Neural progenitor cell (in vitro differentiated cells): ENCODE results near the gene RIPK4. TPM values are rescaled to one million over a fixed set of nuclear protein-coding genes. Genes with fewer than 3 reads are reported as not detected.

Experiments used
- DNase-seq: peaks from one replicate; pipeline ENCODE4 v3.0.0-alpha.2; 2016; ENCODE audit warnings: low spot score
- H2AFZ ChIP-seq: fragments of 200-600 bp; sonication (generic); replicated peaks from 2 replicates; pipeline ENCODE4 v1.6.1; 2016; ENCODE audit warnings: antibody characterized with exemption
- H3F3A ChIP-seq: fragments of 200-600 bp; sonication (generic); 2 replicates; pipeline ENCODE4 v1.6.1; 2016; ENCODE audit warnings: antibody characterized with exemption, low read depth
- H3K27ac ChIP-seq: fragments of 200-600 bp; sonication (generic); 2 replicates; pipeline ENCODE4 v1.5.1; 2016; ENCODE audit warnings: mild to moderate bottlenecking
- H3K27me3 ChIP-seq: fragments of 200-600 bp; sonication (generic); 2 replicates; pipeline ENCODE4 v1.6.1; 2016; ENCODE audit warnings: mild to moderate bottlenecking, moderate library complexity
- H3K36me3 ChIP-seq: fragments of 200-600 bp; sonication (generic); 2 replicates; pipeline ENCODE4 v1.5.1; 2016
- H3K4me1 ChIP-seq: fragments of 200-600 bp; sonication (generic); 2 replicates; pipeline ENCODE4 v1.6.1; 2016; ENCODE audit warnings: mixed run types
- H3K4me2 ChIP-seq: fragments of 200-600 bp; sonication (generic); 2 replicates; pipeline ENCODE4 v1.6.1; 2016
- H3K4me3 ChIP-seq: fragments of 200-600 bp; sonication (generic); 2 replicates; pipeline ENCODE4 v1.5.1; 2016
- H3K79me2 ChIP-seq: fragments of 200-600 bp; sonication (generic); 2 replicates; pipeline ENCODE4 v1.6.1; 2016; ENCODE audit warnings: low read depth
- H3K9ac ChIP-seq: fragments of 200-600 bp; sonication (generic); 2 replicates; pipeline ENCODE4 v1.6.1; 2016
- H3K9me3 ChIP-seq: fragments of 200-600 bp; sonication (generic); 2 replicates; pipeline ENCODE4 v1.5.1; 2016; ENCODE audit warnings: low read depth
- H4K20me1 ChIP-seq: fragments of 200-600 bp; sonication (generic); 2 replicates; pipeline ENCODE4 v1.6.1; 2016; ENCODE audit warnings: low read depth
- H3K27ac Mint-ChIP-seq: 3 replicates; pipeline ENCODE4 v1.8.0; 2021; ENCODE audit warnings: mixed read lengths
- H3K27me3 Mint-ChIP-seq: 2 replicates; pipeline ENCODE4 v1.8.0; 2022; ENCODE audit warnings: low read depth, mild to moderate bottlenecking, inconsistent platforms, moderate library complexity, mixed read lengths; ENCODE audit not compliant: insufficient read depth
- H3K36me3 Mint-ChIP-seq: 3 replicates; pipeline ENCODE4 v1.8.0; 2021; ENCODE audit warnings: mixed read lengths
- H3K4me1 Mint-ChIP-seq: 3 replicates; pipeline ENCODE4 v1.8.0; 2021; ENCODE audit warnings: mixed read lengths
- H3K4me3 Mint-ChIP-seq: 3 replicates; pipeline ENCODE4 v1.8.0; 2021; ENCODE audit warnings: mild to moderate bottlenecking, moderate library complexity, mixed read lengths
- H3K9me3 Mint-ChIP-seq: 3 replicates; pipeline ENCODE4 v1.8.0; 2020; ENCODE audit warnings: mixed read lengths
- CTCF ChIP-seq: fragments of 200-600 bp; sonication (generic); IDR thresholded peaks from 2 replicates; pipeline ENCODE4 v1.5.1; 2017; ENCODE audit warnings: antibody characterized with exemption, mild to moderate bottlenecking
- EZH2 ChIP-seq: fragments of 200-600 bp; sonication (generic); IDR thresholded peaks from 2 replicates; pipeline ENCODE4 v1.6.1; 2017; ENCODE audit warnings: antibody characterized with exemption, mild to moderate bottlenecking, moderate library complexity
- EZH2phosphoT487 ChIP-seq: fragments of 200-600 bp; sonication (generic); IDR thresholded peaks from 2 replicates; pipeline ENCODE4 v1.6.1; 2017; ENCODE audit warnings: antibody characterized with exemption
- total RNA-seq: library from RNA; depleted of rRNA; stranded (reverse); fragments of >200 nt; gene quantifications from 2 replicates; pipeline ENCODE4 v1.2.3, GENCODE V29; 2015; ENCODE audit warnings: low replicate concordance

The RIPK4 gene
- total RNA-seq, 1 donor from 2014 or later: 1.3 TPM

- Mint-ChIP-seq H3K27ac (no peak overlapping the region), H3K27me3 (peaks cover 6% of the 10 kb centered on the region), H3K4me3 (peak overlapping the region; percentile 44), H3K4me1 (peaks cover 24% of the 10 kb centered on the region), H3K36me3 (peaks cover 3% of the 10 kb centered on the region), H3K9me3 (peaks cover 2% of the 10 kb centered on the region)
- no peak overlapping the region for H3K9ac ChIP-seq
- no peaks in the 10 kb centered on the region for H3K36me3 ChIP-seq
- H3K4me1 ChIP-seq: peaks cover 12% of the 10 kb centered on the region
- no peak overlapping the region for H2AFZ ChIP-seq
- H3K4me2 ChIP-seq: peak overlapping the region; percentile 77
- no peaks in the 10 kb centered on the region for H3K9me3 ChIP-seq
- TF ChIP-seq EZH2phosphoT487 (no peak), EZH2 (no peak), CTCF (no peak)
- H4K20me1 ChIP-seq: no peaks in the 10 kb centered on the region
- no peak overlapping the region for H3K27ac ChIP-seq
- DNase-seq: no peak
- H3K4me3 ChIP-seq: no peak overlapping the region
- no peaks in the 10 kb centered on the region for H3K79me2 ChIP-seq
- H3F3A ChIP-seq: no peaks in the 10 kb centered on the region
- H3K27me3 ChIP-seq: peaks cover 11% of the 10 kb centered on the region
These were observed 55.3 kb downstream of the RIPK4 start for GRCh38 chr21:41711416-41712007.

- Mint-ChIP-seq H3K9me3 (peaks cover 2% of the 10 kb centered on the region), H3K4me1 (peaks cover 16% of the 10 kb centered on the region), H3K4me3 (no peak overlapping the region), H3K27ac (no peak overlapping the region), H3K27me3 (peaks cover 6% of the 10 kb centered on the region), H3K36me3 (peaks cover 3% of the 10 kb centered on the region)
- no peaks in the 10 kb centered on the region for H3K9me3 ChIP-seq
- DNase-seq: no peak
- no peak overlapping the region for H3K27ac ChIP-seq
- H2AFZ ChIP-seq: no peak overlapping the region
- H3K4me2 ChIP-seq: no peak overlapping the region
- peaks cover 11% of the 10 kb centered on the region for H3K27me3 ChIP-seq
- H3F3A ChIP-seq: no peaks in the 10 kb centered on the region
- TF ChIP-seq EZH2phosphoT487: no peak
- TF ChIP-seq CTCF: no peak
- no peak for TF ChIP-seq EZH2
- no peaks in the 10 kb centered on the region for H4K20me1 ChIP-seq
- H3K9ac ChIP-seq: no peak overlapping the region
- no peak overlapping the region for H3K4me3 ChIP-seq
- H3K36me3 ChIP-seq: no peaks in the 10 kb centered on the region
- peaks cover 12% of the 10 kb centered on the region for H3K4me1 ChIP-seq
- no peaks in the 10 kb centered on the region for H3K79me2 ChIP-seq
These were observed 56.1 kb downstream of the RIPK4 start for GRCh38 chr21:41710823-41711160.

- Histone ChIP-seq H3K36me3 (no peaks in the 10 kb centered on the region), H4K20me1 (no peaks in the 10 kb centered on the region), H3K27me3 (peaks cover 11% of the 10 kb centered on the region), H3F3A (no peaks in the 10 kb centered on the region), H3K27ac (no peak overlapping the region), H2AFZ (no peak overlapping the region), H3K4me1 (peaks cover 12% of the 10 kb centered on the region), H3K9ac (no peak overlapping the region), H3K4me3 (no peak overlapping the region), H3K4me2 (no peak overlapping the region), H3K9me3 (no peaks in the 10 kb centered on the region), H3K79me2 (no peaks in the 10 kb centered on the region)
- H3K36me3 Mint-ChIP-seq: peaks cover 3% of the 10 kb centered on the region
- H3K27ac Mint-ChIP-seq: no peak overlapping the region
- no peak overlapping the region for H3K4me3 Mint-ChIP-seq
- H3K4me1 Mint-ChIP-seq: peaks cover 14% of the 10 kb centered on the region
- H3K9me3 Mint-ChIP-seq: peaks cover 6% of the 10 kb centered on the region
- TF ChIP-seq CTCF (no peak), EZH2phosphoT487 (no peak)
- DNase-seq: no peak
- peaks cover 6% of the 10 kb centered on the region for H3K27me3 Mint-ChIP-seq
These were observed 56.7 kb downstream of the RIPK4 start for GRCh38 chr21:41709965-41710822.
